HUES64 (cell line): ENCODE measurements around the gene MAPK7.

Source experiments
- H3K27ac ChIP-seq: 2 replicates; pipeline ENCODE4 v1.7.0; 2013; ENCODE audit warnings: low read depth, low read length, inconsistent platforms
- H3K27me3 ChIP-seq: 2 replicates; pipeline ENCODE4 v1.6.1; 2013; ENCODE audit warnings: mild to moderate bottlenecking, low read length; ENCODE audit not compliant: insufficient read depth
- H3K36me3 ChIP-seq: 2 replicates; pipeline ENCODE4 v1.6.1; 2013; ENCODE audit warnings: mild to moderate bottlenecking, low read length; ENCODE audit not compliant: insufficient read depth
- H3K4me1 ChIP-seq: 2 replicates; pipeline ENCODE4 v1.6.1; 2013; ENCODE audit warnings: mild to moderate bottlenecking, low read length, moderate library complexity; ENCODE audit not compliant: insufficient read depth
- H3K4me3 ChIP-seq: 2 replicates; pipeline ENCODE4 v1.5.1; 2013; ENCODE audit warnings: mild to moderate bottlenecking, low read length, moderate library complexity
- H3K9ac ChIP-seq: 2 replicates; pipeline ENCODE4 v1.6.1; 2013; ENCODE audit warnings: mild to moderate bottlenecking, low read depth, low read length
- H3K9me3 ChIP-seq: 2 replicates; pipeline ENCODE4 v1.6.1; 2013; ENCODE audit warnings: low read depth, low read length; ENCODE audit not compliant: insufficient read depth
- WGBS: fragments of 150-250, 120-280 bp; methylation state at CpG from one replicate; pipeline ENCODE4 v1.1.7; 2013; ENCODE audit warnings: missing lambda C conversion rate; 5-methylcytosine and 5-hydroxymethylcytosine counted together

Gene MAPK7

GRCh38 chr17:19414396-19415280 lies 36.3 kb downstream of the MAPK7 start:
- Histone ChIP-seq H3K4me1 (peaks cover 5% of the 10 kb centered on the region; the same call in 1 of the 2 replicates), H3K27ac (no peak overlapping the region), H3K36me3 (no peaks in the 10 kb centered on the region), H3K9me3 (no peaks in the 10 kb centered on the region), H3K4me3 (no peak overlapping the region), H3K9ac (no peak overlapping the region), H3K27me3 (no peaks in the 10 kb centered on the region)
- WGBS: 92% methylated on average over 28 of the region's 28 CpGs

- H3K9ac ChIP-seq: no peak overlapping the region
- H3K9me3 ChIP-seq: no peaks in the 10 kb centered on the region
- H3K27ac ChIP-seq: no peak overlapping the region
- no peak overlapping the region for H3K4me3 ChIP-seq
- H3K27me3 ChIP-seq: no peaks in the 10 kb centered on the region
- peaks cover 5% of the 10 kb centered on the region; the same call in 1 of the 2 replicates for H3K4me1 ChIP-seq
- WGBS: 89% methylated on average over 13 of the region's 13 CpGs
- no peaks in the 10 kb centered on the region for H3K36me3 ChIP-seq
These were observed 37.0 kb downstream of the MAPK7 start for GRCh38 chr17:19415311-19415710.

- 95% methylated on average over 18 of the region's 18 CpGs for WGBS
- H3K4me1 ChIP-seq: no peaks in the 10 kb centered on the region
- no peak overlapping the region for H3K9ac ChIP-seq
- no peak overlapping the region for H3K27ac ChIP-seq
- no peaks in the 10 kb centered on the region for H3K27me3 ChIP-seq
- no peaks in the 10 kb centered on the region for H3K36me3 ChIP-seq
- no peak overlapping the region for H3K4me3 ChIP-seq
- no peaks in the 10 kb centered on the region for H3K9me3 ChIP-seq
These were observed 37.8 kb downstream of the MAPK7 start for GRCh38 chr17:19415806-19416775.

GRCh38 chr17:19417611-19418010 lies 39.3 kb downstream of the MAPK7 start:
- no peaks in the 10 kb centered on the region for H3K27me3 ChIP-seq
- H3K4me1 ChIP-seq: no peaks in the 10 kb centered on the region
- no peak overlapping the region for H3K27ac ChIP-seq
- 90% methylated on average over 3 of the region's 3 CpGs for WGBS
- no peaks in the 10 kb centered on the region for H3K9me3 ChIP-seq
- H3K36me3 ChIP-seq: no peaks in the 10 kb centered on the region
- no peak overlapping the region for H3K4me3 ChIP-seq
- H3K9ac ChIP-seq: no peak overlapping the region

GRCh38 chr17:19418251-19418992 lies 40.1 kb downstream of the MAPK7 start:
- Histone ChIP-seq H3K4me1 (no peaks in the 10 kb centered on the region), H3K9me3 (no peaks in the 10 kb centered on the region), H3K9ac (no peak overlapping the region), H3K4me3 (no peak overlapping the region), H3K27me3 (no peaks in the 10 kb centered on the region), H3K27ac (no peak overlapping the region), H3K36me3 (no peaks in the 10 kb centered on the region)
- WGBS: 85% methylated on average over 7 of the region's 7 CpGs

- Histone ChIP-seq H3K4me3 (no peak overlapping the region), H3K36me3 (no peaks in the 10 kb centered on the region), H3K27me3 (no peaks in the 10 kb centered on the region), H3K9me3 (no peaks in the 10 kb centered on the region), H3K9ac (no peak overlapping the region), H3K27ac (no peak overlapping the region), H3K4me1 (peaks cover 2% of the 10 kb centered on the region; the same call in 1 of the 2 replicates)
- 87% methylated on average over 4 of the region's 4 CpGs for WGBS
These were observed 42.9 kb downstream of the MAPK7 start for GRCh38 chr17:19421219-19421618.

- peaks cover 6% of the 10 kb centered on the region; the same call in 1 of the 2 replicates for H3K4me1 ChIP-seq
- H3K9ac ChIP-seq: no peak overlapping the region
- no peaks in the 10 kb centered on the region for H3K36me3 ChIP-seq
- H3K9me3 ChIP-seq: no peaks in the 10 kb centered on the region
- no peak overlapping the region for H3K27ac ChIP-seq
- WGBS: 92% methylated on average over 5 of the region's 6 CpGs
- H3K4me3 ChIP-seq: no peak overlapping the region
- no peaks in the 10 kb centered on the region for H3K27me3 ChIP-seq
These were observed 43.6 kb downstream of the MAPK7 start for GRCh38 chr17:19421926-19422325.

- 91% methylated on average over 8 of the region's 8 CpGs for WGBS
- Histone ChIP-seq H3K27me3 (no peaks in the 10 kb centered on the region), H3K4me3 (no peak overlapping the region), H3K27ac (no peak overlapping the region), H3K9me3 (no peaks in the 10 kb centered on the region), H3K4me1 (peaks cover 11% of the 10 kb centered on the region), H3K36me3 (no peaks in the 10 kb centered on the region), H3K9ac (no peak overlapping the region)
These were observed 46.9 kb downstream of the MAPK7 start for GRCh38 chr17:19424934-19425868.

GRCh38 chr17:19426631-19427030 lies 48.3 kb downstream of the MAPK7 start:
- Histone ChIP-seq H3K9me3 (no peaks in the 10 kb centered on the region), H3K27ac (peak overlapping the region; percentile 43; the same call in 1 of the 2 replicates), H3K4me1 (peaks cover 13% of the 10 kb centered on the region), H3K36me3 (no peaks in the 10 kb centered on the region), H3K9ac (no peak overlapping the region), H3K27me3 (no peaks in the 10 kb centered on the region), H3K4me3 (no peak overlapping the region)
- 39% methylated on average over 5 of the region's 5 CpGs for WGBS

GRCh38 chr17:19431691-19432090 lies 53.4 kb downstream of the MAPK7 start:
- Histone ChIP-seq H3K27ac (no peak overlapping the region), H3K9ac (no peak overlapping the region), H3K9me3 (no peaks in the 10 kb centered on the region), H3K36me3 (no peaks in the 10 kb centered on the region), H3K4me1 (peaks cover 35% of the 10 kb centered on the region), H3K27me3 (no peaks in the 10 kb centered on the region), H3K4me3 (no peak overlapping the region)
- WGBS: 87% methylated on average over 3 of the region's 3 CpGs
